ENCODE data around the gene RAD50.

- TF ChIP-seq CTCF (IDR thresholded peaks at IDR 0.05) = no peak
- no peak for TF ChIP-seq POLR2A (IDR thresholded peaks at IDR 0.05)
- no peak for TF ChIP-seq EP300 (IDR thresholded peaks at IDR 0.05; ENCODE audit: low read depth)
- no peak for TF ChIP-seq POLR2AphosphoS5 (IDR thresholded peaks at IDR 0.05)
These were observed 105.2 kb downstream of the RAD50 start for GRCh38 chr5:132662004-132662401.
